Measurements from ENCODE around the gene CHCHD6.

The CHCHD6 gene

DNA sequence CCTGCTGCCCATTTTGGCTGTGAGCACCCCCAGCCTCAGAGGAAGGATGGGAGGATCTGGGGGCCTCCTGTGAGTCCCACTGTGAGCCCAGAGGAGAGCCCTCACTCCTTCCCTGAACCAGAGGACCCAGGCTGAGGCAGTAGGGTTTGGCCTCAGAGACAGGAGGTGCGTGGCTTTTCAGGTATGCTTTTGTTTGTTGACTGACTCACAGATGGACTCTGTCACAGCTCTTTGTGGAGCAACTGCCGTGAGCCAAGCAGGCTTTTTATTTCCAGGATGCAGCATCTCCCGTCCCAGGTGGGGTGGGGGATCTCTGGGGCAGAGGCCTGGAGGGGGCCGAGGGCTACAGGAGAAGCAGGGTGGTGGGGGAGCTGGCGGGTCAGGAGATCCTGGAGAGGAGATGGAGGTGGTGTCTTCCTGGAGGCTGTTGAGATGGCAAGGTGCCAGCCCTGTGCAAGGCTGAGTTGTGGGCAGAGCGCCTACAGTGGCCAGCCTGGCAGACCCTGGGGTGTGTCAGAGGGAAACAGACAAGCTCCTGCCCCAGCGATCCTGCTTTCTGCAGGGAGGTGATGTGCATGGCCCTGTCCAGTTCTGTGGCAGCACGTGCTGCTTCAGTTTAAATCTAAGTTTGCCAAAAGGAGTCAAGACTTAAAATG lies 302.9 kb downstream of the CHCHD6 start:
- H3K4me3 ChIP-seq (replicated peaks; ENCODE audit: low read depth, low read length) = no peak overlapping the region
- DNase-seq (ENCODE audit: low read depth) = no peak
- TF ChIP-seq, protein P1, sequence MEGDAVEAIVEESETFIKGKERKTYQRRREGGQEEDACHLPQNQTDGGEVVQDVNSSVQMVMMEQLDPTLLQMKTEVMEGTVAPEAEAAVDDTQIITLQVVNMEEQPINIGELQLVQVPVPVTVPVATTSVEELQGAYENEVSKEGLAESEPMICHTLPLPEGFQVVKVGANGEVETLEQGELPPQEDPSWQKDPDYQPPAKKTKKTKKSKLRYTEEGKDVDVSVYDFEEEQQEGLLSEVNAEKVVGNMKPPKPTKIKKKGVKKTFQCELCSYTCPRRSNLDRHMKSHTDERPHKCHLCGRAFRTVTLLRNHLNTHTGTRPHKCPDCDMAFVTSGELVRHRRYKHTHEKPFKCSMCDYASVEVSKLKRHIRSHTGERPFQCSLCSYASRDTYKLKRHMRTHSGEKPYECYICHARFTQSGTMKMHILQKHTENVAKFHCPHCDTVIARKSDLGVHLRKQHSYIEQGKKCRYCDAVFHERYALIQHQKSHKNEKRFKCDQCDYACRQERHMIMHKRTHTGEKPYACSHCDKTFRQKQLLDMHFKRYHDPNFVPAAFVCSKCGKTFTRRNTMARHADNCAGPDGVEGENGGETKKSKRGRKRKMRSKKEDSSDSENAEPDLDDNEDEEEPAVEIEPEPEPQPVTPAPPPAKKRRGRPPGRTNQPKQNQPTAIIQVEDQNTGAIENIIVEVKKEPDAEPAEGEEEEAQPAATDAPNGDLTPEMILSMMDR (IDR thresholded peaks at IDR 0.05; ENCODE audit: low read length, missing control alignments) = no peak

DNA sequence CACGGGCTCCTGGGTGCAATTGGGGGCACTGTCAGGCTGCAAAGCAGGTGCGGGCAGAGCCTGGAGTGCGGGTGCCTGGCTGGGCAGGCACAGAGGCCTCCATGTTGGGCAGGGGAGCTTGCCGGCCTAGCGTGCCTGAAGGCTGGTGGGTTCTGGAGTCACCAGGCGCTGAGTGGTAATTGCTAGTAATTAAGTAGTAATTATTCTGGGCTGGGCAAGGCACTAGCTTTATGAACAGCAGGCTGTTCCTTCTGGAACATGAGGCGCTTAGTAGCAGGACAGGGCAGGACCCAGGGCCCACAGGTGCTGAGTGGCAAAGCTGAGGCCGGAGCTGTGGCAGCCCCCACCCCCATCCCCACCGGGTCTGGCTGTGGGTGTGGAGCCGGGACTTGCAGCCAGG lies 304.2 kb downstream of the CHCHD6 start:
- no peak for DNase-seq (ENCODE audit: low read depth)
- H3K4me3 ChIP-seq (replicated peaks; ENCODE audit: low read depth, low read length) = no peak overlapping the region
- TF ChIP-seq, protein P1 (IDR thresholded peaks at IDR 0.05; ENCODE audit: low read length, missing control alignments) = no peak

DNA sequence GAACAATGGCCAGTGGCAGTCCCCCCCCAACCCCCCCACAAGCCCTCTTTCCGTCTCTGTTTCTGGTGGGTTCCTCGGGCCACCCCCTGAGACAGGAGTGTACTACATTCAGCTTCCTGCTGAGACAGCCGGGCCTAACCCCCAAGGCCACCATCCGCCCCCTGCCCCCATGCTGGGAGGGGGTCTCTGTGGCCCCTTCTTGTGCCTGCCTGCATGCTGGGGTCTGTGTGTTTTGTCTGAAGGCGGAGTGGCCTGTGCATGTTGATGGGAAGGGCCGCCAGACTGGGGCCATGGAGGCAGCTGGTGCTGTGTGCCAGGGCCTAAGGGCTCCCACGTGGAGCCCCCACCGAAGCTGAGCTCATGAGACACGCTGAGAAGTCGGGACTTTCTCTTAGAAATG lies 305.5 kb downstream of the CHCHD6 start:
- no peak overlapping the region for H3K4me3 ChIP-seq (replicated peaks; ENCODE audit: low read depth, low read length)
- DNase-seq (ENCODE audit: low read depth) = no peak
- TF ChIP-seq, protein P1 (IDR thresholded peaks at IDR 0.05; ENCODE audit: low read length, missing control alignments) = no peak
